Skeletal muscle satellite cell (primary cell): ENCODE measurements around the gene CCDC73.
"Not testable (repeated sequence)": the region's sequence is repeated elsewhere in the genome, so short reads cannot be mapped to it uniquely, and the experiment has no call there.

Experiments
- H3K27me3 ChIP-seq: 2 replicates; pipeline ENCODE4 v1.7.0; 2013; ENCODE audit warnings: low read length; ENCODE audit not compliant: control insufficient read depth, insufficient read depth
- H3K36me3 ChIP-seq: 2 replicates; pipeline ENCODE4 v1.7.0; 2013; ENCODE audit warnings: mild to moderate bottlenecking, control low read depth, low read length; ENCODE audit not compliant: insufficient read depth
- H3K4me1 ChIP-seq: 2 replicates; pipeline ENCODE4 v1.7.0; 2013; ENCODE audit warnings: low read length; ENCODE audit not compliant: control insufficient read depth, insufficient read depth
- H3K4me2 ChIP-seq: 2 replicates; pipeline ENCODE4 v1.7.0; 2013; ENCODE audit warnings: mild to moderate bottlenecking, low read length
- H3K4me3 ChIP-seq: 2 replicates; pipeline ENCODE4 v1.7.0; 2013; ENCODE audit warnings: low read length
- H3K9ac ChIP-seq: 2 replicates; pipeline ENCODE4 v1.7.0; 2013; ENCODE audit warnings: mild to moderate bottlenecking, low read depth, low read length, moderate library complexity
- H3K9me3 ChIP-seq: replicated peaks from 2 replicates; pipeline ENCODE4 v1.7.0; 2013; ENCODE audit warnings: mild to moderate bottlenecking, control low read depth, low read length

The CCDC73 gene

DNA sequence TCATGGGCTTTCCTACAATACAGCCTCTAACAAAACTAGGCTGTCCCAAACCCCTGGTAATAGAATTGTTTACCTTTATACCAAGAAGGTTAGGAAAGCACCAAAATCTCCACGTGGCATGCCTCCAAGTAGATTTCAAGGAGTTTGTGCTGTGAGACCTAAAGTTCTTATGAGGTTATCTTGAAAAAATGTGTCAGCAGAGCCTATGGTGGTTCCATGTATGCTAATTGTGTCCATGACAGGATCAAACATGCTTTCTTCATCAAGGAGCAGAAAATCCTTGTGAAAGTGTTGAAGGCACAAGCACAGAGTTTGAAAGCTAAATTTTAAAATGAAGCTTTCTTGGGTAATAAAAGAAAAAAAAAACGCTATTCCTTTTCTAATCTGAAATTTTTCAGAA lies 36.2 kb downstream of the CCDC73 start:
- Histone ChIP-seq H3K9me3 (no peaks in the 10 kb centered on the region), H3K36me3 (no peaks in the 10 kb centered on the region), H3K27me3 (peaks cover 16% of the 10 kb centered on the region), H3K4me3 (no peak overlapping the region), H3K4me2 (no peak overlapping the region), H3K9ac (no peak overlapping the region), H3K4me1 (no peaks in the 10 kb centered on the region)

DNA sequence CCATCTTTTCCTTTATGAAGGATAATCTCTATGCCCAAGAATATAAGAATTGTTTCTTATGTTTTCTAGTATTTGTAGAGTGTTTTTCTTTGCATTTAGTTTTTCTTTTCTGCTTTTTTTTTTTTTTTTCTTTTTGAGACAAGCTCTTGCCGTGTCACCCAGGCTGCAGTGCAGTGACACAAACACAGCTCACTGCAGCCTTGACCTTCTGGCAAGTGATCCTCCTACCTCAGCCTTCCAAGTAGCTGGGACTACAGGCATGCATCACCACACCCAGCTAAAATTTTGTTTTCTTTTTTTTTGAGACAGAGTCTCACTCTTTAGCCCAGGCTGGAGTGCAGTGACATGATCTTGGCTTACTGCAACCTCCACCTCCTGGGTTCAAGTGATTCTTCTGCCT lies 41.3 kb downstream of the CCDC73 start:
- H3K9ac ChIP-seq, H3K4me3 ChIP-seq, H3K4me2 ChIP-seq, H3K36me3 ChIP-seq, H3K9me3 ChIP-seq, H3K4me1 ChIP-seq: not testable (repeated sequence)
- H3K27me3 ChIP-seq = peaks cover 14% of the 10 kb centered on the region

DNA sequence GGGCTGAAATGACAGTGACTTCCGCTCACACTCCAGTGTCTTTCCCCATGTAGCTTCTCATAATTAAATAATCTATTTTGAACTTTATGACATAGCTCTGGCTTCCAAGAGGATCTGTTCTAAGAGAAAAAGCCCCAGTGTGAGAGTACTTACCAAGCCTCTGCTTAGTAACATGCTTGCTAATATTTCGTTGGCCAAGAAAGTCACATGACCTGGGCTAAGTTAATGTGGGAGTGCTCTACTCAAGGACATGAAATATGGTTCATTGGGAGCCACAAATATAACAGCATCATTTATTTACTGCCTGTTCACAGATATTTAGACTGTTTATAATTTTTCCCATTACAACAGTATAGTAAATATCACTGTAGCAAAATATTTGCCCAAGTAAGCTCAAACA lies 42.5 kb downstream of the CCDC73 start:
- no peaks in the 10 kb centered on the region for H3K36me3 ChIP-seq
- no peak overlapping the region for H3K4me2 ChIP-seq
- no peak overlapping the region for H3K9ac ChIP-seq
- peaks cover 11% of the 10 kb centered on the region for H3K27me3 ChIP-seq
- H3K9me3 ChIP-seq = no peaks in the 10 kb centered on the region
- H3K4me3 ChIP-seq = no peak overlapping the region
- no peaks in the 10 kb centered on the region for H3K4me1 ChIP-seq

DNA sequence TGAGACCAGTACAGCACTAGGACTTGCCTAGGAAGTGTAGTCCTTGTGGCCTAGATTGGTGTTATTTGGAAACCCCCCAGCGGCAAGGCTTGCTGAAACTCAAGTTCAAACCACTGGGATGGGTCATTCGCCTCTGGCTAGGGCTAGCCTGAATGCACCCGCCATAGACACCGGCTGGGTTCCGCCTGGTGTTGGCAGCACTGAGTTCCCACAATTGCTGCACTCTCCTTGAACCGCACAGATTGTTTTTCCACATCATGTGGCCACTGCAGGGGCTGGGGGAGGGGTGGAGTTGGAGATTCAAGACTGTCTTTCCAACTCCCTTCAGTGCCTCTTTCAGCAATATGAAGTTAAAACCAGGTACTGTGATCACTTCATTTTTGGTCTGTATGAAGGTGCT lies 43.1 kb downstream of the CCDC73 start:
- no peak overlapping the region for H3K4me2 ChIP-seq

DNA sequence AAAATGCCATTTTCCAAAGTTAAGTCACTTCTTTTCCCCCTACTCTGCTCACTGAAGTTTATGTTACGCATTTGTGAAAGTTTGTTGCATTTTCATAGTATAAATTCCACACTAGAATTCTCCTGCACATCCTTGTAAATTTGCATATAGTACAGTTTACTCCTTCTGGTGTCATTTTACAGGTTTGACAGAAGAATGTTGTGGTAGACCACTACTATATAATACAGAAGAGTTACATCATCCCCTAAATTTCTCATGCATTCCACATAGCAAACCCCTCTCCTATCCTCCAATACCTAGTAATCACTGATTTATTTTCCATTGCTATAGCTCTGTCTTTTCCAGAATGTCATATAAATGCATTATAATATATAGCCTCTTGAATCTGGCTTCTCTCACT lies 64.5 kb downstream of the CCDC73 start:
- no peak overlapping the region for H3K4me2 ChIP-seq
- H3K36me3 ChIP-seq = no peaks in the 10 kb centered on the region
- no peaks in the 10 kb centered on the region for H3K4me1 ChIP-seq
- peaks cover 15% of the 10 kb centered on the region for H3K27me3 ChIP-seq
- H3K9me3 ChIP-seq = no peaks in the 10 kb centered on the region
- H3K4me3 ChIP-seq = no peak overlapping the region
- no peak overlapping the region for H3K9ac ChIP-seq

More for the DNA sequence above, 43.1 kb downstream of the CCDC73 start:
- H3K9me3 ChIP-seq = no peaks in the 10 kb centered on the region
- peaks cover 11% of the 10 kb centered on the region for H3K27me3 ChIP-seq
- H3K9ac ChIP-seq = no peak overlapping the region
- no peaks in the 10 kb centered on the region for H3K4me1 ChIP-seq
- H3K36me3 ChIP-seq = no peaks in the 10 kb centered on the region
- H3K4me3 ChIP-seq = no peak overlapping the region

DNA sequence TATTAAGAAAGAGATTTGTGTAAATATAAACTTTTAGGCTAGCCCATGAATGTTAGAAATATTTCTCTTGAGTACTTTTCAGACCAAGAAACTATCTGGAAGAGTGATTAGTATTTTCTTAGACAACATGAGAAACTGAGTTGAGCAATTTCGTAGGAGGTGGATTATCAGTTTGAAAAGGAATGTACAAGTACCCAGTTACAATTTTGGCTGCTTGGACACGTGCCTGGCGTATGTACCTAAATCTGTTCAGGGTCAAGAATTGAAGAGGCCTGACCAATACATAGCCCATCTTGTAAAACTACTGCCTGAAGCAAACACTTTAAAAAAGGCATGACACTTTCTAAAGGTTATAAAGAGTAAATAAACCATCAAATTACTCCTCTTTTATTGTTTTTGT lies 71.1 kb downstream of the CCDC73 start:
- no peaks in the 10 kb centered on the region for H3K36me3 ChIP-seq
- H3K4me2 ChIP-seq = no peak overlapping the region
- H3K27me3 ChIP-seq = peaks cover 30% of the 10 kb centered on the region
- H3K4me3 ChIP-seq = no peak overlapping the region
- H3K4me1 ChIP-seq = no peaks in the 10 kb centered on the region
- H3K9me3 ChIP-seq = no peaks in the 10 kb centered on the region
- H3K9ac ChIP-seq = no peak overlapping the region

DNA sequence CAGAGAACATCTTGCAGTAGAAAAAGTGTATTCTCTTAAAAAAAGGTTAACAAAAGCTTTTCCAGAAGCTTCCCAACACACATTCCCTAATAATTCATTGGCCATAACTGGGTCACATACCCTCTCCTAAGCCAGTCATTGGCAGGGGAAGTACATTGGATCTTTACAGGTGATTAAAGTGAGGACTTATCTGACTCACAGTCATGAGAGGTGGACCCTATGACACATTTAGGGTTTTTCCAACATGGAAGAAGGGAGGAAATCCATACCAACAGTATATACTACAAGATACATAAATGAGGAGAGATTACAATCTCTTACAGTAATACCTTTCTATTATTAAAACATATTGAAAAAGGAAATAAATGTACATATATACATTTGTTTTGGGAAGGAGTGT lies 72.2 kb downstream of the CCDC73 start:
- Histone ChIP-seq H3K9ac (no peak overlapping the region), H3K4me3 (no peak overlapping the region), H3K27me3 (peaks cover 34% of the 10 kb centered on the region), H3K9me3 (no peaks in the 10 kb centered on the region), H3K4me2 (no peak overlapping the region), H3K36me3 (no peaks in the 10 kb centered on the region), H3K4me1 (no peaks in the 10 kb centered on the region)

DNA sequence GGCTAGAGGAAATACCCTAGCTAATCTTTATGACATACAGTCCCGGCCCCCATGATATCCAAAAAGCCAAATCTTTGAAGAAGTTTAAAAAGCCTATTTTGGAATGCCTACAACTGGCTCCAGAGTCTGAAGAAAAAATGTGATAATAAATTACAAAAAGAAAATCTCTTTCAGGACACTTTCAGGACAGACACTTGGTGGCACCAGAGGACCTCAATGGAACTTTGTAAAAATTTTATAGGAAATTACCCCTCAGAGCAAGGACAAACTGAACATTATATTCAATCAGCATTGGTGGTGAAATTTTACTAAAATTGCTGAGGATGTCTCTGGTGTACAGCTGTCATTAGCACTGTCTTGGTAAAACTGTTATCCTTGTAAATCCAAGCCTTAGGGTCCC lies 81.0 kb downstream of the CCDC73 start:
- H3K9me3 ChIP-seq = no peaks in the 10 kb centered on the region
- no peak overlapping the region for H3K9ac ChIP-seq
- H3K4me2 ChIP-seq = no peak overlapping the region
- H3K36me3 ChIP-seq = no peaks in the 10 kb centered on the region
- H3K27me3 ChIP-seq = peaks cover 28% of the 10 kb centered on the region
- H3K4me3 ChIP-seq = no peak overlapping the region
- H3K4me1 ChIP-seq = no peaks in the 10 kb centered on the region

DNA sequence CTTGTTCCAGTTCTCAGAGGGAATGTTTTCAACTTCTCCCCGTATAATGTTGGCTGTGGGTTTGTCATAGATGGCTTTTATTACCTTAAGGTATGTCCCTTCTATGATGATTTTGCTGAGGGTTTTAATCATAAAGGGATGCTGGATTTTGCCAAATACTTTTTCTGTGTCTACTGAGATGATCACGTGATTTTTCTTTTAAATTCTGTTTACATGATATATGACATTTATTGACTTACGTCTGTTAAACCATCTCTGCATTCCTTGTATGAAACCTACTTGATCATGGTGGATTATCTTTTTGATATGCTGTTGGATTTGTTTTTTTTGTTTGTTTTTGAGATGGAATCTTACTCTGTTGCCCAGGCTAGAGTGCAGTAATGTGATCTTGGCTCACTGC lies 85.5 kb downstream of the CCDC73 start:
- not testable (repeated sequence) for H3K36me3 ChIP-seq, H3K4me3 ChIP-seq, H3K9ac ChIP-seq, H3K9me3 ChIP-seq, H3K4me2 ChIP-seq, H3K27me3 ChIP-seq
- H3K4me1 ChIP-seq = peaks cover 14% of the 10 kb centered on the region

DNA sequence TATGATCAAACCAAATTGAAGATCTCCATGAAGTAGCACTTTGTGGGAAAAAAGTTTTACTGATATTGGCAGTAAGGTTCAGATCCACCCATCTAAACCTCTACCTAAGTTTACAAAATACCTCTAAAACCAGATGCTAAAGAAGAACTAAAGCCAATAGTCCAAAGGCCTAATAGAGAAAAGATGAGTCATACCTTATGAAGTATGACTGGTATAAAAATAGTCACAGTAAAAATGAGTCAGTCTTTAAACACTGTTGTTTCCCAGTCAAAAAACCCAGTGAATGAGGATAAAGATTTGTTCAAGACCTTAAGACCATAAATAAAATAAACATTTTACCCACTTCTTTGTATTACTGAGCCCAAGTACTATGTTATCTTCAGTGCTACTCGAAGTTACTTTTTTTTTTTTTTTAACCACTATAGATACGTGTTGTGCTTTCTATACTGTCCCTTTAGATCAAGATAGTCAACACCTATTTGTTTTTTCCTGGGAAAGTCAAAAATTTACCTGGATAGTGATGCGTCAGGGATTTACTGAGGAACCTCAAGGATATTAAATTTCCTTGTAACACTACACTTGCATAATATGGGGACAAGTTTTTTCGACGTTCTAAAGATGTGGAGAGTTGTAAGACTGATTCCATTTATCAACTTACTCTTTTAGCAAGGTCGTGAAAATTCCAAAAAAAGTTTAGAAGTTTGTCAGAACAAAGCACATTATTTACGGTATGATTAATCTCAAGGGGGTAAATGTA lies 87.3 kb downstream of the CCDC73 start:
- peak overlapping the region; percentile 39 for H3K4me2 ChIP-seq
- peaks cover 14% of the 10 kb centered on the region for H3K4me1 ChIP-seq

DNA sequence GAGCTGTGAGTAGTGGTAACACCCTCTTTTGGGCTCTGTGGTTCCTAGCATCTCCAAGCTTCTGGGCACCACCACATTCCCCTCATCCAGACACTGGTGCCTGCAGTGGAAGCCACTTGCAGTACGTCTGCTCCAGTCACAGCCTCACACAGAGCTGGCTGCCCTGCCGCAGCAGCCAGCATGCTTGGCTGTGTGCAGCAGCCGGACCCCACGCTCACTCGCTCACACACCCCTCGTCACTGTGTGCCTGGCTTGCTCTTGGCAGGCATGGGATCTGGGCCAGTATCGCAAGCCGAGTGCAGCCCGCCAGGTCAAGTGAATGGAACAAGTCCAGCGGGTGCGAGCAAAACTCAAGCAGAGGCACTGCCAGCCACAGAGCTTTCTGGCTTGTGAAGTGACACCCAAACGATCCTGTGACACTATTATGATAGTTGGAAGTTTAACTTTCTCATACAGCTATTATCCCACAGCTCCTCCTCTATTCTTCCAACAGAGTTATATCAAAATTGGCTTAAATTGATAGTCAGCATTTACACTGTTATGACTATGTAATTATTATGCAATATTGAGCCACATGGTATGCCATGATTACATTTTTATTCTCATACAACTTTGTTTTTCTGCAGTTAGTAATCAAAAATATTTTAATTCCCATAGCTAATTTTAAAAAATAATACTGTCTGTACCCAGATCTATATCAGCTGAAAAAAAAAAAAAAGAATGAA lies 89.0 kb downstream of the CCDC73 start:
- no peak overlapping the region for H3K4me3 ChIP-seq
- no peaks in the 10 kb centered on the region for H3K9me3 ChIP-seq
- H3K9ac ChIP-seq = no peak overlapping the region
- H3K36me3 ChIP-seq = no peaks in the 10 kb centered on the region
- peaks cover 14% of the 10 kb centered on the region for H3K4me1 ChIP-seq
- no peak overlapping the region for H3K4me2 ChIP-seq
- peaks cover 4% of the 10 kb centered on the region for H3K27me3 ChIP-seq

More for the DNA sequence above, 87.3 kb downstream of the CCDC73 start:
- H3K4me3 ChIP-seq = no peak overlapping the region
- no peaks in the 10 kb centered on the region for H3K36me3 ChIP-seq
- H3K27me3 ChIP-seq = peaks cover 4% of the 10 kb centered on the region
- no peak overlapping the region for H3K9ac ChIP-seq
- no peaks in the 10 kb centered on the region for H3K9me3 ChIP-seq

DNA sequence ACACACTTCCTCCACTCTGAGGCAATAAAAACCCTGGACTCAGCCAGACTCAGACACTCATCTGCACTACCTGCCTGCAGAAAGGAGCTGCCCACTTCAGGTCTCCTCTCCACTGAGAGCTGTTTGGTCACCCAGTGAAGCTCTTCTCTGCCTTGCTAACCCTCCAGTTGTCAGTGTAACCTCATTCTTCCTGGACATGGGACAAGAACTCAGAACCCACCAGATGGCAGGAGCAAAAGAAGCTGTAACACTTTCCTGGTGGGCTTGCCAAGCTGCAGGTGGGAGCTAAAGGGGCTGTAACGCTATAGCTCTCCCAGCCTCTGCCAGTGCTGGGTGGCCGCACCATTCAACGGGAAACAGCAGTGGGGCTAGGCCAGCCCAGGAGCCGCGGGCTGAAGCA lies 89.7 kb downstream of the CCDC73 start:
- H3K9ac ChIP-seq = no peak overlapping the region
- H3K4me1 ChIP-seq = peaks cover 14% of the 10 kb centered on the region
- H3K9me3 ChIP-seq = no peaks in the 10 kb centered on the region
- H3K4me3 ChIP-seq = no peak overlapping the region
- H3K27me3 ChIP-seq = peaks cover 4% of the 10 kb centered on the region
- no peaks in the 10 kb centered on the region for H3K36me3 ChIP-seq
- no peak overlapping the region for H3K4me2 ChIP-seq
